Glutamatergic neuron (in vitro differentiated cells): ENCODE data around the gene CHRM1. TPM values are rescaled to one million over a fixed set of nuclear protein-coding genes. Genes with fewer than 3 reads are reported as not detected.

Experiments used
- DNase-seq: peaks from one replicate; pipeline ENCODE4 v3.0.0; 2022
- H3K27ac Mint-ChIP-seq: one replicate; pipeline ENCODE4 v1.8.0; 2020; ENCODE audit warnings: mild to moderate bottlenecking, mixed read lengths, inconsistent platforms; ENCODE audit not compliant: unreplicated experiment
- H3K27me3 Mint-ChIP-seq: one replicate; pipeline ENCODE4 v1.8.0; 2020; ENCODE audit warnings: mild to moderate bottlenecking, moderate library complexity, mixed read lengths, inconsistent platforms; ENCODE audit not compliant: unreplicated experiment
- H3K36me3 Mint-ChIP-seq: one replicate; pipeline ENCODE4 v1.8.0; 2020; ENCODE audit warnings: mild to moderate bottlenecking, mixed read lengths, inconsistent platforms; ENCODE audit not compliant: unreplicated experiment
- H3K4me1 Mint-ChIP-seq: one replicate; pipeline ENCODE4 v1.8.0; 2020; ENCODE audit warnings: mild to moderate bottlenecking, low read depth, mixed read lengths, inconsistent platforms; ENCODE audit not compliant: unreplicated experiment
- H3K4me3 Mint-ChIP-seq: one replicate; pipeline ENCODE4 v1.8.0; 2020; ENCODE audit warnings: mild to moderate bottlenecking, mixed read lengths, inconsistent platforms; ENCODE audit not compliant: unreplicated experiment
- H3K9me3 Mint-ChIP-seq: one replicate; pipeline ENCODE4 v1.8.0; 2020; ENCODE audit warnings: mild to moderate bottlenecking, moderate library complexity, mixed read lengths, inconsistent platforms; ENCODE audit not compliant: unreplicated experiment
- total RNA-seq: library from RNA; stranded (reverse); fragmentation: NEBNext Ultra II Directional; extraction: Animal tissue kit (Norgen Biotek cat#: 25700); gene quantifications from one replicate; pipeline ENCODE4 v1.2.1, GENCODE V29; 2021; ENCODE audit not compliant: unreplicated experiment
- TF ChIP-seq, protein P1 (sequence below): fragments of 200-600 bp; sonication (generic); IDR thresholded peaks from one replicate; pipeline ENCODE4 v1.5.0; 2021; ENCODE audit not compliant: partially characterized antibody, unreplicated experiment

CHRM1 gene
- total RNA-seq, 1 donor from 2014 or later, result not detected

DNA sequence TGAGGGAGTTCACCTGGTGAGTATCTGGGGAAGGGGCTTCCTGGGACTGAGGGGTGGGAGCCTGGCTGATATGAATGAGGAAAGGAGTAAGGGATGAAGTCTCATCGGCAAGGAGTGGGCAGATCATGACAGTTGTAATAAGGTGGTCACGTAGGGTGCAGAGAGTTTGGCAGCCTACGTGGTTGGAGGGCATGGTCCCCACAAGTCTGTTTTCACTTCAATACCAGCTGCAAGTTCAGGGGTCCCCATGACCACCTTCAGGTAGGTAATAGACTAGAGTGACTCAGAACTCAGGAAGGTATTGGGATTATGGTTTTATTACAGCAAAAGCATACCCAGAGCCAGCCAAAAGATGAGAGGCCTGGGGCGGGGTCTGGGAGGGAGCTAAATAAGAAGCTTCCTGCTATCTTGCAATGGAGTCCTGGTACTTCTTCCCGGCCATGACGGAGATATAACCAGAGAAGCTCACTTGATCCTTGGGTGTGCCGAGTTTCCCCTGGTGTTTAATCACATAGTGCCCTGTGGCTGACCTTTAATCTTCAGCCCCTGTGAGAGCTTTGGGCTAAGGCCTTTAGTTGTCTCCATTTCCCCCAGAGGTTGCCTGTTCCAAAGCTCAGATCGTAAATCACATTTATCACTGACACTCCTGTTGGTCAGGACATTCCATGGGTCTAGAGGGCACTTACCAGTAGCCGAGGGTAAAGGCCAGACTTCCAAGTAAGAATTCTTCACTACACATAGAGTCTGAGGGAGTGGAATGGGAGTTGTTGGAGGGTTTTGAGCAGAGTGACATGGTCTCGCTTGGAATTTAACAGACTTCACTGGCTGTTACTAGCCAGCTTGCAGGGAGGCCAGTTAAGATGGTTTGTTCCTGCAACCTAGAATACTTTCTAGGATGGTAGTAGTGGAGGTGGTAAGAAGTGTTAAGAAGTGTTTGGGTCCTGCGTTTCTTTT, 31.4 kb downstream of the CHRM1 start:
- no peak for DNase-seq
- TF ChIP-seq, protein P1, sequence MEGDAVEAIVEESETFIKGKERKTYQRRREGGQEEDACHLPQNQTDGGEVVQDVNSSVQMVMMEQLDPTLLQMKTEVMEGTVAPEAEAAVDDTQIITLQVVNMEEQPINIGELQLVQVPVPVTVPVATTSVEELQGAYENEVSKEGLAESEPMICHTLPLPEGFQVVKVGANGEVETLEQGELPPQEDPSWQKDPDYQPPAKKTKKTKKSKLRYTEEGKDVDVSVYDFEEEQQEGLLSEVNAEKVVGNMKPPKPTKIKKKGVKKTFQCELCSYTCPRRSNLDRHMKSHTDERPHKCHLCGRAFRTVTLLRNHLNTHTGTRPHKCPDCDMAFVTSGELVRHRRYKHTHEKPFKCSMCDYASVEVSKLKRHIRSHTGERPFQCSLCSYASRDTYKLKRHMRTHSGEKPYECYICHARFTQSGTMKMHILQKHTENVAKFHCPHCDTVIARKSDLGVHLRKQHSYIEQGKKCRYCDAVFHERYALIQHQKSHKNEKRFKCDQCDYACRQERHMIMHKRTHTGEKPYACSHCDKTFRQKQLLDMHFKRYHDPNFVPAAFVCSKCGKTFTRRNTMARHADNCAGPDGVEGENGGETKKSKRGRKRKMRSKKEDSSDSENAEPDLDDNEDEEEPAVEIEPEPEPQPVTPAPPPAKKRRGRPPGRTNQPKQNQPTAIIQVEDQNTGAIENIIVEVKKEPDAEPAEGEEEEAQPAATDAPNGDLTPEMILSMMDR, result no peak
- Mint-ChIP-seq H3K27ac (peak overlapping the region; percentile 33), H3K9me3 (peaks cover 11% of the 10 kb centered on the region), H3K4me1 (peaks cover 2% of the 10 kb centered on the region), H3K27me3 (peaks cover 5% of the 10 kb centered on the region), H3K4me3 (peak overlapping the region; percentile 25), H3K36me3 (peaks cover 9% of the 10 kb centered on the region)

DNA sequence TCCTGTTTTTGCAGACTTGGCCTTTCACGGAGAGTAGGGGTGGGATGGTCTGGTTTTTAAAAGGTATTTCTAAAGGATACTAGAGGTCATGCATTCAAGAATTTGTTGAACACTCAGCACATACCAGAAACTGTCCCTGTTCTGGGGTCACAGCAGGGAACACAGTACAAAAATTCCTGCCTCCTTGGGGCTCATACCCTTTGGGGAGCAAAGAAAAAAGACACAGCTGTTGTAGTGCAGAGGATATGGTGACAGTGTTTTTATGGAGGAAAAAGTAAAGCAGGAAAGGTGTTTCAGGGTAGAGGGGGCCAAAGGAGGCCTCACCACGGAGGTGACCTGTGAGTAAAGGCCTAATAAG, 32.1 kb downstream of the CHRM1 start:
- Mint-ChIP-seq H3K4me1 (peaks cover 3% of the 10 kb centered on the region), H3K36me3 (peaks cover 9% of the 10 kb centered on the region), H3K27me3 (peaks cover 3% of the 10 kb centered on the region), H3K4me3 (peak overlapping the region; percentile 25), H3K27ac (peak overlapping the region; percentile 33), H3K9me3 (peaks cover 10% of the 10 kb centered on the region)
- DNase-seq, result no peak
- TF ChIP-seq, protein P1, result no peak

DNA sequence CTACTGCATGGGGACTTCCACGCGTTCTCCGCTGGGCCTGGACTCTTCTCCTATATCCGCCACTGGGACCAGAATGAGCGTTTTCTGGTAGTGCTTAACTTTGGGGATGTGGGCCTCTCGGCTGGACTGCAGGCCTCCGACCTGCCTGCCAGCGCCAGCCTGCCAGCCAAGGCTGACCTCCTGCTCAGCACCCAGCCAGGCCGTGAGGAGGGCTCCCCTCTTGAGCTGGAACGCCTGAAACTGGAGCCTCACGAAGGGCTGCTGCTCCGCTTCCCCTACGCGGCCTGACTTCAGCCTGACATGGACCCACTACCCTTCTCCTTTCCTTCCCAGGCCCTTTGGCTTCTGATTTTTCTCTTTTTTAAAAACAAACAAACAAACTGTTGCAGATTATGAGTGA, 32.8 kb downstream of the CHRM1 start:
- peaks cover 10% of the 10 kb centered on the region for H3K4me1 Mint-ChIP-seq
- H3K36me3 Mint-ChIP-seq, result peaks cover 9% of the 10 kb centered on the region
- DNase-seq, result no peak
- no peak overlapping the region for H3K4me3 Mint-ChIP-seq
- peaks cover 3% of the 10 kb centered on the region for H3K27me3 Mint-ChIP-seq
- TF ChIP-seq, protein P1, result no peak
- no peak overlapping the region for H3K27ac Mint-ChIP-seq
- peaks cover 12% of the 10 kb centered on the region for H3K9me3 Mint-ChIP-seq

DNA sequence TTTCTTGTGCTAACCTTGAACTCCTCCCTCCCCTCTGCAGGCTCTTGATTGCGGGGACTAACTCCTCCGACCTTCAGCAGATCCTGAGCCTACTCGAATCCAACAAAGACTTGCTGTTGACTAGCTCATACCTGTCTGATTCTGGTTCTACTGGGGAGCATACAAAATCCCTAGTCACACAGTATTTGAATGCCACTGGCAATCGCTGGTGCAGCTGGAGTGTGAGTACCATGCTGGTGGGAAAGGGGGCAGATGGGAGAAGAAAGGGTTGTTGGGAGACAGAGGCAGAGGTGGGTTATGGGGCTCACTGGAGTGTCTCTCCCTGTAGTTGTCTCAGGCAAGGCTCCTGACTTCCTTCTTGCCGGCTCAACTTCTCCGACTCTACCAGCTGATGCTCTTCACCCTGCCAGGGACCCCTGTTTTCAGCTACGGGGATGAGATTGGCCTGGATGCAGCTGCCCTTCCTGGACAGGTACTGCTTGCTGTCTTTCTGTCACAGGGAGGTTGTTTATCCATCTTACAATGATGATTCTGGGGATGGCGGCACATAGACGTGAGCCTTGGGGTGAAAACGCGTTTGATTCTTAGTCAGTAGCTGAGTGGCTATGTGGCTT, 35.9 kb downstream of the CHRM1 start:
- peaks cover 14% of the 10 kb centered on the region for H3K27me3 Mint-ChIP-seq
- peaks cover 20% of the 10 kb centered on the region for H3K4me1 Mint-ChIP-seq
- H3K36me3 Mint-ChIP-seq, result peaks cover 9% of the 10 kb centered on the region
- no peak for DNase-seq
- H3K9me3 Mint-ChIP-seq, result peaks cover 25% of the 10 kb centered on the region
- peak overlapping the region; percentile 70 for H3K4me3 Mint-ChIP-seq
- TF ChIP-seq, protein P1, result no peak
- peak overlapping the region; percentile 52 for H3K27ac Mint-ChIP-seq

DNA sequence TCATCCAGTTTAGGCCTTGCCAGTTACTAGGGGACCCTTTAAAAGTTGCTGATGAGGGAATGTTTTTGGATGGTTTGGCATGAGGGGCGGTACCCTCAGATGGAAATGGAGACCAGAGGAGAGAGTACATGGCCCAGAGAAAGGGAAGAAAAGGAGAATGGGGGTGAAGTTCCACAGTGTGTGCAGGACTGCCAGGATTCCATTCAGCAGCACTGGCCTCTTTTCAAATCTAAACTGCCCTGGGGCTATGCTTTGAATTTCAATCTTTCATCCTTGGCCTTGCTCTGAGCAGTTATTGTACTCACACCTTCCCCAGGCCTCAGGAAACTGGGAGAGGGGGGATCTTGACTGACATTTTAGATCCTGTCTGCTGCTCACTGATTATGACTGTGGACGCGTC, 37.5 kb downstream of the CHRM1 start:
- TF ChIP-seq, protein P1, result no peak
- peak overlapping the region; percentile 100 for H3K4me3 Mint-ChIP-seq
- H3K9me3 Mint-ChIP-seq, result peaks cover 19% of the 10 kb centered on the region
- peaks cover 17% of the 10 kb centered on the region for H3K27me3 Mint-ChIP-seq
- DNase-seq, result no peak
- peaks cover 28% of the 10 kb centered on the region for H3K4me1 Mint-ChIP-seq
- no peaks in the 10 kb centered on the region for H3K36me3 Mint-ChIP-seq
- H3K27ac Mint-ChIP-seq, result peak overlapping the region; percentile 59
